GM18511 (cell line): ENCODE data around the gene ZNF750.
A peak's percentile ranks its signal among the peaks of the same experiment; 100 is the strongest.

Source experiments
- ATAC-seq: cut with Tn5 transposase; IDR thresholded peaks from one replicate; pipeline ENCODE4 v1.9.1; 2021; ENCODE audit warnings: mild to moderate bottlenecking, moderate library complexity; ENCODE audit not compliant: unreplicated experiment

ZNF750 gene

DNA sequence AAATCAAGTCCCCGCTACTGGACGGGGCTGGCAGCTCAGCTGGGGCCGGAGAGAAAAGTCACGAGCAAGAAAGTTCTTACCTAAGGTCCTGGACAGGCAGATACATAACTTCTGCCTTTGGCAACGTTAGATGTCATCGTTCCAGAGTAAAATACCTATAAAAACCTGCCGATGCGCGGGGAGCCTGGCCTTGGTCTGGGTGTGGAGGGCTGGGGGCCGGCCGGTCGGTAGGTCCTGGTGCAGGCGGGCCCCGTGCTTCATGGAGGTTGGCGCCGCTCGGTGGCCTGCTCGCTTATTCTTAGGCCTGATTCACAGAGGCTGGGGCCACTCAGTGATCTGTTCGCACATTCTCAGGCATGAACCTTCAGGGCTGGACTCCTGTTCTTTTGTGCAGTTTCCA lies 33.7 kb upstream of the ZNF750 start:
- no peak for ATAC-seq

DNA sequence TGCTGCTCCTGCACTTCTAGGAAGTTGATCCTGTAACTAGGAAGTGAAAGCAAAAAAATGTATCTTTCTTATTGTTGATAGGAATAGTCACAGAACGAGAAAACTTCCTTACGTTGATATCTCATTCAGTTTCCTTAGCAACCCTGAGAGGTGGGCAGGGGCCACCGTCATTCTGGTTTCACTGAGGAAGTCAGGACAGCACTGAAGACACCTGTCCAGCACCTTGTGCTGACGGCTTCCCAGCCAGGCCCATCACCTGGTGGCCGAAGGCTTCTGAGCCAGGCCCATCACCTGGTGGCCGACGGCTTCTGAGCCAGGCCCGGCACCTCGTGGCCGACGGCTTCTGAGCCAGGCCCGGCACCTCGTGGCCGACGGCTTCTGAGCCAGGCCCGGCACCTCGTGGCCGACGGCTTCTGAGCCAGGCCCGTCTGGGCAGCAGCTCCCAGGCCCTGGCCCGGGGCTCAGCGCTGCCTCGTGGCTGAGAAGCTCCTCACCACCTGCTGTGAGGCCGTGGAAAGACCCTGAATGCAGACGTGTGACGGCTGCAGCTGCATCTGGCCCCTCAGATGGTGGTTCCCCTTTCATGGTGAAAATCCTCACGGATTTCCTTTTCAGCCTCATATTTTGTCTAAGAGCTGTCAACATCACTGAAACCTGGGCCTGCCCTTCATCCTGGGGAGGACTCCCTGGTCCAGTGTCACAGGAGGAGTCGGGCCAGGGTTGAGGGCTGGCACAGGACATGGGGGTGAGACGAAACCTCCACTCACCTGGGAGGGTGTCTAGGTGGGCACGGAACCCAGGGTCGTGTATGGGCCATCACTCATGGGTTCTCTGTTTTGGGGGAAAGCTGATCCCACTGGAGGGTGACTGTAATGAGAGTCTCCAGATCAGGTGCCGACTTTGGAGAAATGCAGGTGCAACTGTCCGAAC lies 33.0 kb upstream of the ZNF750 start:
- no peak for ATAC-seq

DNA sequence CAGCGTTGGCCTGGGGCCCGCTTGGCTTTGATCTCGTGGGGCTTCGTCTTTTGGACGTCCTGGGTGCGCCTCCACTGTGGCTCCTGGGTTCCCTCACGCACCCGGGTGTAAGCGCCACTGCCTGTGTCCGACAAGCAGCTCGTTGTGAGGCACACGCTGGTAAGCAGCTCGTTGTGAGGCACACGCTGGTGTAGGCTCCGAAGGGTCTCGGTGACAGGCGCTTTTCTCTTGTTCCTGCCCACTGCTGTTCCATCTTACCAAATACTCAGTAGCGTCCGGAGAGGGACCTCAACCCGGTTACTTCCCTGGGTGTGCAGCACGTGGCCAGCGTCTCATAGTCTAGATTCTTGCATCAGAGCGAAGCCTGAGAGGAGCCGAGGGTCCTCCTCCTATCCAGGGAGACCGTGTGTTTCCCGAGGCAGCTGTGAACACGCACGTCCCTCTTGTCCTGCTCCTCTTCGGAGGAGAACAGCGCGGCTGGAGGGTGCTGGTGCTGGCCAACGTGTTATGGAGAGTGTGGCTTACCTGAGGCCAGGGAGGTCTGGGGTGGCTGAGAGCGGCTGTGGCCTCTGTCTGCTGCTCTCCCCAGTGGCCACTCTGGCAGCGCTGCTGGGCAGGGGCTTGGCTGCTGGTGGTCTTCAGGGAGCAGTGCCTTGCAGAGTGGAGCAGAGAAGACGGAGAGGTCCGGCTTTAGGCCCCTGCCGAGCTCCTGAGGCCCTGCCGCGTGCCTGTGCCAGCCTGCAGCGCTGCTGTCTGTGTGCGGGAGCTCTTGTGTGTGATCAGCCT lies 32.1 kb upstream of the ZNF750 start:
- no peak for ATAC-seq

DNA sequence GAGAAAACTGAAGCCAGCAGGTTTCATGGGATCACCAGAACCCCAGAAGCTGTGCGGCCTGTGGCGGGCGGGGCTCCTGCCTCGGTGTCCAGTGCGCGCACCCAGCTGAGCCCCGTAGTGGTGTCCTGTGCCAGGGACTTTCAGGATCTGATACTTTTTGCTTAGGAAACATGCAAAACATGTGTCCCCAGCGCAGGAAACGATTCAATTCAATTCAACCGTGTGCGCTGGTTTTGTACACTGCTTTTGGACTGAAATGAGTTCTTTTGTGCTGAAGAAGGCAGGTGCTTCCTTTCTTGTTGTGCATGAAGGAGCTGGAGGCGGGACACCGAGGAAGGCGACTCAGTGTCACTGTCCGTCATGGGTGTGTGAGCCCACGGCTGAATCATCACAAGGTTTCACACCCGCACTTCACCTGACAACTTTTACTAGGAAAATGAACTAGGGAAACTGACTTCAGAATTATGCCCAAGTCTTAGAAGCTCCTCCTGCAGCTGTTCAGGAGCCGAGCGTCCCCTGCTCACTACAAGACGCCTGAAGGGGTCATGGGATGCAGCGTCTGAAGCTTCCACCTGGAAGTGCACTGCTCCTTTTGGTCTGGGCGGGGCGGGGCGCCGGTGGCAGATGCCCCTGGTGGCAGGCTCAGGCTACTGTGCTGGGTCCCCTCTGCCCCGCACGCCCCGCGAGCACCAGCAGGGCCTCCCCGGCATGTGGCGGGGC lies 31.4 kb upstream of the ZNF750 start:
- ATAC-seq: peak; percentile 82

DNA sequence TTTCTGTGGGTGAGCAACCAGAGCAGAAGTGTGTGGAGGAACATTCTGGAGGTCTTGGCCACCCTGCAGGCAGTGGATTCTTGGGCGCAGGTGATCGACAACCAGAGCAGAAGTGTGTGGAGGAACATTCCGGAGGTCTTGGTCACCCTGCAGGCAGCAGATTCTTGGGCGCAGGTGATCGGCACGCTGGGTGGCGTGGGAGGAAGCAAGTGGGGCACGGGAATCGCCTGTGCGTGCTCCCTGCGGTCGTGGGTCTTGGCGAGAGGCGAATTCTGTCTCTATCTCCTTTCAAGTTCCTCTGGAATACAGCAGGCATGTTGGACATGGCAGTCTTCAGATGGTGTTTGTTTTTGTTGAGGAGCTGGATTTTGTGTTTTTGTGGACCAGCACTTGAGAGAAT lies 30.7 kb upstream of the ZNF750 start:
- ATAC-seq: no peak

DNA sequence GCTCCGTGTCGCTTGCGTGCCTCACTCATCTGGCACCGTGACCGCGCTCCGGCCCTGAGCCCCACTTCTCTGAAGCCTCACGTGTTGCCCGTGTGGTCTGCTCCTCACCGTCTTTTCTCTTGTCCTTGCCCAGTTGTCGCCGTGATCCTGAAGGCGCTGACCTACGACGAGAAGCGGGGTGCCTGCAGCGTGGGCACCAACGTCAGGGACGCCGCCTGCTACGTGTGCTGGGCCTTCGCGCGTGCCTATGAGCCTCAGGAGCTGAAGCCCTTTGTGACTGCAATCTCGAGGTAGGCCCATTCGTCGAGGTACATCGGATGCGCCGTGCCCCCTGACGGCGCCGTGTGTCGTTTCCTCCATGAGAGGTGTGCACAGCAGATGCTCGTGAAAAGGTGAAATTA lies 30.3 kb upstream of the ZNF750 start:
- no peak for ATAC-seq

DNA sequence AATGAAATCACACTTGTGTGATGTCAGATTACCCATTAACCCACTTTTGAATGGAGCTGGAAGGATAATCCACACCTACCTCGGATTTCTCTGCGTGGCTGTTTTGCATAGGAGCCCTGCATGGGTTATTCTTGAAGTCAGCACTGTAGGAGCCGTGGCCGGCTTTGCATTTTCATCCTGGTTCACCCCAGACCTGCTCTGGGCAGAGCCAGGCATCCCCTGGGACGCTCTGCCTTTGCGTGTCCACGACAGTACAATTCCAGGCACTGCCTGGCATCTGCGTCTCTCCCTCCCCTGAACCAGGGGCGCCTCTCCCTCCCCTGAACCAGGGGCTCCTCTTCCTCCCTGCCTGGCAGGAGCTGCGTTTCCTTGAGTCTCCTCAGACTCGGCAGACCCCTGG lies 29.7 kb upstream of the ZNF750 start:
- ATAC-seq: no peak

DNA sequence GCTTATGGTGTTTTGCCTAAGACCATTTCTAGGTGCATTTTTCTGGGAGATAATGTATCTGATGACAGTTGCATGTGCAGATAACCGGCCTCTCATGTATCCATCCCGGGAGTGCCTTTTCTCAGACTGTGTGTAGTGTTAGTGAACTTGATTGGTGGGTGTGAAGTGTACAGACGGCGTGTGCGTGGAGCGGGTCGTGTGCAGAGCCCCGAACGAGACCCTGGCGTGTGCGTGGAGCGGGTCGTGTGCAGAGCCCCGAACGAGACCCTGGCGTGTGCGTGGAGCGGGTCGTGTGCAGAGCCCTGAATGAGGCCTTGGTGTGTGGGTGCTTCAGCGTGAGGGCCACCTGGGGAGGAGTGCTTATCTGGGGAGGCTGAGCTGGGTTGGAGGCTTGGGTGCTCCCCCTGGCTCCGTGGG lies 28.9 kb upstream of the ZNF750 start:
- ATAC-seq: no peak

DNA sequence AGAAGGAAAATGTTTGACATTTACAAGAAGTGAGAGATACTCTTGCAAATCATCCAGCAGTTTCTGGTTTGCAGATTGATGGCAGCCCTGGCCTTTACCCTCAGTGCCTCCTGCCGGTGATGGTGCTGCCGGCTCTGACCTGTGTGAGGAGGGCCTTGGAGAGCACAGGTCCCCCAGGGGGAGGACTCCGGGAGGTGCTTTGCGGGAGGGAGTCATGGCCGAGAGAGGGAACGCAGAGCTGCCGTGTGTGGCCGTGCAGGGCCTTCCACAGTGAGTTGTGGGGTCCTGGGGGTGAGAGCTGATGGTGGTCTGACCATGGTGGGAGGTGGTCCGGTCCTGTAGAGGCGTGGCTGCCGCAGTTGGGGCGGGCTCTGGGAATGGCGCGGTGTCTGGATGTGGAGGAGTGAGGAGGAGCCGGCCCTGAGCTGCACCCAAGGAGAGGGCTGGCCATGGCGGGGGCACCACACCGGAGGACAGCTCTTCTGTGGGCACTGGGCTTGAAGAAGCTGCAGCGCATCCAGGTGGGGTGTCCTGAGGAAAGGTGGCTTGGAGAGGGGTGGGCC lies 28.0 kb upstream of the ZNF750 start:
- no peak for ATAC-seq

DNA sequence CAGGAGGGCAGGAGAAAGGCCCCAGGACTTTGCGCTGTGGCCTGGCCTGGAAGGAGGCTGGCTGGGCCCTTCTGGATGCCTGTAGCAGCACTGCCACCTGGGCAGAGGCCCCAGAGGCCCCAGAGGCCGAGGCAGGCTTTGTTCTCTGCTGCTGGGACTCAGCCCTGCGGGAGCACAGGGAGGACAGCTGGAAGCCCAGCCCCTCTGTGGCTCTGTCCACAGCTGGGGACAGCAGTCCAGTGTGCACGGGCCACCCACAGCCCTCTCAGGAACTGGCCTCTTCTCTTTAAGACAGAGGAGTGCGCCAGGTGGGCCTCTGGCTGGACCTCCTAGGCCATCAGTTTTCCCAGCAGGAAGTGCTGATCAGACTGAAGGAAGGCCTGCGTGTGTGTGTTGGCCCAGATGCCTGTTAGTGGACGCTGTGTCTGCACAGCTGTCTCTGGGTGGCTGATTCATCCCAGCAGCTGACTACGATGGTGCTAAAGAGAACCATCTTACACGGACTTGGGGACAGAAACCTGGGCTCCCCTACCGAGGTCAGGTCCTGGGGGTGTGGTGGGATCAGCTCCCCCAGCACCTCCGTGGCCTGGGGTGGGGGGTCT lies 26.9 kb upstream of the ZNF750 start:
- ATAC-seq: no peak

DNA sequence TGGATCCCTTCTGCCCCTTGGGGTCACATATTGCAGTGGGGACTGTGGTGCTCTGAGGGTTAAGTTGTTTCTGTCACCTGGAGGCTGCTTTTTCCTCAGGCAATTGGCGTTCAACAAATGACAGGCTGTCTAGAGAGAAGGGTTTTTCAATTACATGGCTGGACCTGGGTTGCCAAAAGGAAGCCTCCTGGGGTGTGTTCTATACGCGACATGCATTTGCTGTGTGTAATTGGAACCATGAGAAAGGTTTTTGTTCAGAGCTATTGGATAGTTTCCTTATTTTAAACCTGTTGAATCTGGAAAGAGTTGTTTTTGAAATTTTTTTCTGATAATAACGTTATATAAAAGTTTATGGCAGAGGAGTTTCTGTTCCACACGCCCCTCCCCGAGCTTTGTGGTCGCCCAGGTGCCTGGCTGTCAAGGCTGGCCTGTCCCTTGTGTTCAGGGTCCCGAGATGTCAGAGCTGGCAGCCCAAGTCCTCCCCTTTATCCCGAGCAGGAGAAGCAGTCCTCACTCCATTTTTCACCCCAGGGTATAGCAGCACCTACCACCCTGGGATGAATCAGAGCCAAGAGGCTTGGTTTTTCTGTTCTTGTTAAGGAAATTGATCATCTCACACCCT lies 26.1 kb upstream of the ZNF750 start:
- ATAC-seq: no peak

DNA sequence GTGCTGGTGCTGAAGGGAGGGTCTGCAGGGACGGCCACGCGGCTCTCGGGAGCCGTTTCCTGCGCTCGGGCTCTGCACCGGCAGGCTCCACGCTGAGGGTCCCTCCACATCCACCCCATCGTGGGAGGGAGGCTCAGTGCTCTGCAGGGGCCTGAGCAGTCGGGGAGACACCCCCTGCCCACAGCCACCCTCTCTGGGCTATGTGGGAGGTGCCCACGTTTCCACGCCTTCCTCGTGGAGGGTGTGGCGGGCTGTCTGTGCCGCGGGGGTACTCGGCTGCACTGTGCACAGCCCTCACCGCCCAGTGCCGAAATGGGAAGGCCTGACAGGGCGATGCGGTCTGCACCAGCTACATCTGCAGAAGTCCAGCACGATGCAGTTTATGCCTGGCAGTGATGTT lies 25.5 kb upstream of the ZNF750 start:
- no peak for ATAC-seq

DNA sequence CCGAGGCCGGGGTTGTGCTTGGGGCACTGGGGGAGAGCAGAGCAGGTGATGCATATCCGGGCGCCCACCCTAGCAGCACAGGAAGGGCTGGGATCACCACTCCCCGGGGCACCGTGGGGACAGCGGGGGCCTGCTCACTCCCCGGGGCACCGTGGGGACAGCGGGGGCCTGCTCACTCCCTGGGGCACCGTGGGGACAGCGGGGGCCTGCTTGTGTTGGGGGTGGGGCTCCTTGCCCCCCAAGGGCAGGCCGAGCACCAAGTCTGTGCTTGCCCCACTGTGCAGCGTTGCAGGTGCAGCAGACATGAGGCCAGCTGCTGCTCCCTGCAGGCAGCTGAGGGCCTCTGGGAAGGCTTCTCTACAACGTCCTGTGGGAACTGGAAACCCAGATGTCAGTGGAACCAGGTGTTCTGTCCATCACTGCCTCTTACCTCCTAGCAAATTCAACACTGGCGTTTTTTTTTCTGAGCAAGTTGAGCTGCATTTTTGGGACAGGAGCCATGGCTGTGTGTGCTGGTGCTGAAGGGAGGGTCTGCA lies 25.0 kb upstream of the ZNF750 start:
- ATAC-seq: no peak

DNA sequence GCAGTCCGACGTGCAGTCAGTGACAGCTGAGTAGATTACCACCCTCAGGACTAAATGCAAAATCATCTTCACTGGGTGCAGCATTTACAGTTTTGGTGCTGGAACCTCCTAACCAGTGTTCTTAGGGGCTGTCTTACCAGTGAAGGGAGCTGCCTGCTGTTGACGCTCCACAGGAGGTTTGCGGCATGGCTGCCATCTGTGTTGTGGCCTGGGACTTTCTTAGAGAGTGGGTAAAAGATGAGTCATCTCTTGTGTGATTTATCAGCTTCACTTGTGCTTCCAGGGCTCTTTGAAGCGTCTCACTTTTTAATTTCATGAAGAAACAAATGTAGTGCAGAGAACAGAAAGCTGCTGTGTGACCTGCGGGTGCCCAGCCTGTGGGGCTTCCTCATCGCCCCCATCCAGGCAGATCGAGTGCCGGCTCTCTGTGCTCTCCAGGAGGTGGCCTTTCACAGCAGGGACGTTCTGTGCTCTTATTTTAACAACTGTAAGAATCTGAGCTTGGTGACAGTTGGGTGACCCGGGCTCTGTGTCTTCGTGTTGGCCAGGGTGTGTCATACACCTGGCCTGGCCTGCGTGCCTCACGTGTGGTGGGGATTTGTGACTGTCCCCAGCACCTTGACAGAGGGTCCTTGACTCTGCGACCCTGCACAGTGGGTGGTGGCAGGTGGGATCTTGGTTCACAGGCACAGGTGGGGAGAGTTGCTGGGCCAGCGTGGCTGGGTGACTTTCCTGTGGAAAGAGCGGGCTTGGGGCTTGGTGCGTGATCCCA lies 24.3 kb upstream of the ZNF750 start:
- peak; percentile 85 for ATAC-seq

DNA sequence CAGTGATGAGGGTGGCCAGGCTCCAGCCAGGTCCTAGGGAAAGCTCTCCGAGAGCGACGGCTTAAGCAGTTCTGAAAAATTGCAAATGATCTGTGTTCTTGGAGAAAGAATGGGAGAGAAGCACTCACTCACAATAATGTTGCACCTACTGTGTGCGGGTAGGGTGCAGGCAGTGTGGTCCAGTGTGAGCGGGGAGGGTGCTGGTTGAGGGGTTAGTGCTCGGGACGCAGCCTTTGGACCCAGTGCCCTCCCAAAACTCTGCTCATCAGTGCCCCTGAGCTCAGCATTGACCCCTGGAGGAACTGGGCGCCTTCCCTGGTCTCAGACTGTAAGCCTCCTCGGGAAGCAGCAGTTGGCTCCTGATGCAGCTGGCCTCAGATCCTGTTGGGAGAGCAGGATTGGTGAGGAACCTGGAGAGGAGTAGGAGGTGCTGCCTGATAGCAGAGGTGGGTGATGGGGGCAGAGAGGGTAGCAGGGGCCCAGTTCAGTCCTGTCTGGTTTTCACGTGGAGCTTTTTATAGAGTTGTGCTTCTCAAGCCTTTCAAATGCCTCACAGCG lies 23.6 kb upstream of the ZNF750 start:
- ATAC-seq: no peak

DNA sequence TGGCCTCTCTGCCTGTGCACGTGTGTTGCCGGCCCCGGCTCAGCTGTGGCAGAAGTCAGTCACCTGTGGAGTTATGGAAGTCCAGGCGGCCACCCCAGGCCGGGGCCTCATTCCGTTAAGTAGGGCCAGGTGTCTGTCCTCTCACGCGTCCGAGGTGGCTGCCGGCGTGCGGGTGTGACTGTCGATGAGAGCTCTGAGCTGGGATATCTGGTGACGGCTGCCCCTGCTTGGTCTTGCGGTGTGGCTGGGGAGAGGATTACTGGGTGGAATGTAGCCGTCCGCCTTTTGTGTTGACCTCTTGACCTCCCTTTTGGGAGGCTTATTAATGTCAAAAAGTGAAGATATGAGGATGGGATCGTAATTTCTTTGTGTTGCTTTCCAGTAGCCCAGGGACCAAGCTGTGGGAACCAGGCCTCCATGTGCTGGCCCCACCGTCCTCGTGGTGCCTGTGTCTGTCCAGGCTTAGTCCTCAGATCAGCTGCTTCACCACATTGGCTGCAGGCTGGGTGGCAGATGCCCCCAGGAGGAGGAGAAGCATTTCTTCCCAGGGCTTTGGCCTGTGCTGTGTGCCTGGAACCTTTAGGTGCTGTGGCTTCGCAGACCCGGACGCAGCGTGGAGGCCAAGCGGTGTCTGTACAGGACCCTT lies 23.0 kb upstream of the ZNF750 start:
- ATAC-seq: no peak

DNA sequence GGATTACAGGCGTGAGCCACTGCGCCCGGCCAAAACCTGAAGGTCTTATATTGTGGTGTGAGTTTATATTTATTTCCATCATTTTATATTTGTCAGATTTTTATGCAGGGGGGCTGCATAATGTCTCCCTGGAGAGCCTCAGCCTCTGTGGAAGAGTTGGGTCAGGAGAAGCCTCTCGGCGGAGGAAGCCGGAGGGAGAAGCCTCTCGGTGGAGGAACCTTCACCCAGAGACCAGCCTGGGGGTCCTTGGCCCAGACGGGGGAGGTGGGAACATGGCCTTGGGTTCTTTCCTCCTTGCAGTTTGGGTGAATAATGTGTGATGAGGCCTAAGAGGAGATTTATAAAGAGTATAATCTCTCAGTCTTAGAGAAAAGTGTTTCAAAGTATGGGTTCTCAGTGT lies 22.4 kb upstream of the ZNF750 start:
- no peak for ATAC-seq

DNA sequence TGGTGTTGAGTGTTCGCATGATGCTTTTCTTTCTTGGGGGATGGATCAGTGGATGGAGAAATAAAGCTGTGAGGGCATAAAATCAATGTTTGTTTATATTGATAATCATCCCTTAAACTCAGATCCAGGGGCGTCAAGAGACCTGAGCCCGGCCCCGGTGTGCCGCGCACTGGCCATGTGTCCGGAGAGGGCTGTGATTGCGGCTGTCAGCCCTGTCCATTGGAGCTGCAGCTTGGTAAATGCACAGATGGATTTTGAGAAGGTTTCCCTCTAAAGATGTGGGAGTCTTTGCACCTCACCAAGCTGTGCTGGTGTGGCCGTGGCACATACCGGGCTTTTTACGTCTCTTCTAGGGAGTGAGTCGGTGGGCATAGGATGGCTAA lies 21.6 kb upstream of the ZNF750 start:
- ATAC-seq: no peak
